ENCODE data around the gene ABCA5.

ABCA5 gene

DNA sequence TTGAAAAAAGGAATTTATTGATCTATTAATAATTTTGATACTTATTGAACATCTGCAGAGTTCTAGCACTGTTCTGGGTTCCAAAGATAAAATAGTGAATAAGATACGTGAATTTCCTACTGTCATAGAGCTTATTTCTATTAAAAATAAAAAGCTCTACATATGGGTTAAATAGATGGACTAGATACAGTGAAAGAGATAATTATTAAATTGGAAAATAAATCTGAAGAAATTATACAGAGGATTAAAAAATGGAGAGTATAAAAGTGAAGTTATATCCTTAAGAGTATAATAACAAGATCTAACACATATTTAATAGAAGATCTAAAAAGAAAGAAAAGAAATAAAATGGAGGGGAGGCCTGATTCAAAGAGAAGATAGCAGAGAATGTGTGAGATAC is 10.1 kb upstream of the ABCA5 start:
- Histone ChIP-seq H3K27me3 (peaks cover 0 to 4% of the 10 kb centered on the region in 2 donors), H3K4me1 (no peaks in the 10 kb centered on the region), H3K9me3 (peaks cover 0 to 4% (median 0%) of the 10 kb centered on the region in 3 donors), H3K4me3 (no peak overlapping the region), H3K36me3 (no peaks in the 10 kb centered on the region), H3K27ac (no peak overlapping the region)
- DNase-seq = no peak
- intact Hi-C loops (cut with DNase I; ENCODE audit: low total_unique reads) = no loop called here
- TF ChIP-seq, protein P1, sequence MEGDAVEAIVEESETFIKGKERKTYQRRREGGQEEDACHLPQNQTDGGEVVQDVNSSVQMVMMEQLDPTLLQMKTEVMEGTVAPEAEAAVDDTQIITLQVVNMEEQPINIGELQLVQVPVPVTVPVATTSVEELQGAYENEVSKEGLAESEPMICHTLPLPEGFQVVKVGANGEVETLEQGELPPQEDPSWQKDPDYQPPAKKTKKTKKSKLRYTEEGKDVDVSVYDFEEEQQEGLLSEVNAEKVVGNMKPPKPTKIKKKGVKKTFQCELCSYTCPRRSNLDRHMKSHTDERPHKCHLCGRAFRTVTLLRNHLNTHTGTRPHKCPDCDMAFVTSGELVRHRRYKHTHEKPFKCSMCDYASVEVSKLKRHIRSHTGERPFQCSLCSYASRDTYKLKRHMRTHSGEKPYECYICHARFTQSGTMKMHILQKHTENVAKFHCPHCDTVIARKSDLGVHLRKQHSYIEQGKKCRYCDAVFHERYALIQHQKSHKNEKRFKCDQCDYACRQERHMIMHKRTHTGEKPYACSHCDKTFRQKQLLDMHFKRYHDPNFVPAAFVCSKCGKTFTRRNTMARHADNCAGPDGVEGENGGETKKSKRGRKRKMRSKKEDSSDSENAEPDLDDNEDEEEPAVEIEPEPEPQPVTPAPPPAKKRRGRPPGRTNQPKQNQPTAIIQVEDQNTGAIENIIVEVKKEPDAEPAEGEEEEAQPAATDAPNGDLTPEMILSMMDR (IDR thresholded peaks at IDR 0.05) = no peak

DNA sequence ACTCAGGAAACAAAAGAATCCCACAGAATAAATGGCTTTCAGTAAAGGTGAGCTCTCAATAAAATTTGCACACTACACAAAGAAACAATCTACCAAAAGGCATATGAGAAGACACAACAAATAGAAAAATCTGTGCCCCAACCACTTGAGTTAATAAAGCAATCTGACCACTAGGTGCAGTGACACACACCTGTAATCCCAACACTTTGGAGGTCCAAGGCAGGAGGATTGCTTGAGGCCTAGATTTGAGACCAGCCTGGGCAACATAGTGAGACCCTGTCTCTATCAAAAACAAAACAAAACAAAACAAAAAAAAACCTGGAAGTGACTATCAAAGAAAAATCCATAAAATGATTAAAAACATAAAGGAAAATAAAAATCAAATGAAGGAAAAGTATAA is 9.6 kb upstream of the ABCA5 start:
- intact Hi-C loops (cut with DNase I; ENCODE audit: low total_unique reads) = no loop called here
- no peak overlapping the region for H3K4me3 ChIP-seq
- H3K36me3 ChIP-seq = no peaks in the 10 kb centered on the region
- peaks cover 0 to 4% of the 10 kb centered on the region in 2 donors for H3K27me3 ChIP-seq
- no peak overlapping the region for H3K27ac ChIP-seq
- peaks cover 0 to 4% (median 0%) of the 10 kb centered on the region in 3 donors for H3K9me3 ChIP-seq
- H3K4me1 ChIP-seq = no peaks in the 10 kb centered on the region
- TF ChIP-seq, protein P1 (IDR thresholded peaks at IDR 0.05) = no peak
- DNase-seq = no peak

DNA sequence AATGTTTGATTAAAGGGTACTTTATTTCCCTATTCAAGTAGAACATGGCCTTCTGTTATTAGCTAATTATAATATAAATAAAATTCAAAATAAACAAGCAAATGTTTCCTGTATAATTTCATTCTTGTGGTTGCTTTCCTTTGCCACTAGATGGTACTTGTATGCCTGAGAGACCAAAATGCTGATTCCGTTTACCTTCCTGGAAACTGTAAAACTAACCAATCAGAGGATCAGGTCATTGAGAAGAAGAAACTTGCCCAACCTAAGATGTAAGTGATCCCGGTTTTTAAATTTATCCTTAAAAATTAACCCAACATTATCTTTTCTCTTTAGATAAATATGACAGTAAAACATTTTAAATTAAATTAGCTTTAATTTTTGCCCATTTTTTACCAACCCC is 8.1 kb upstream of the ABCA5 start:
- Histone ChIP-seq H3K4me3 (no peak overlapping the region), H3K4me1 (no peaks in the 10 kb centered on the region), H3K9me3 (peaks cover 0 to 4% (median 0%) of the 10 kb centered on the region in 3 donors), H3K27ac (no peak overlapping the region), H3K27me3 (no peaks in the 10 kb centered on the region), H3K36me3 (no peaks in the 10 kb centered on the region)
- TF ChIP-seq, protein P1 (IDR thresholded peaks at IDR 0.05) = peak; percentile 43 to 51
- intact Hi-C loops (cut with DNase I; ENCODE audit: low total_unique reads) = loop anchor here (2.0 kb wide), 1 partner anchor 190 kb away; no protein-coding TSS in a partner anchor
- DNase-seq = no peak

DNA sequence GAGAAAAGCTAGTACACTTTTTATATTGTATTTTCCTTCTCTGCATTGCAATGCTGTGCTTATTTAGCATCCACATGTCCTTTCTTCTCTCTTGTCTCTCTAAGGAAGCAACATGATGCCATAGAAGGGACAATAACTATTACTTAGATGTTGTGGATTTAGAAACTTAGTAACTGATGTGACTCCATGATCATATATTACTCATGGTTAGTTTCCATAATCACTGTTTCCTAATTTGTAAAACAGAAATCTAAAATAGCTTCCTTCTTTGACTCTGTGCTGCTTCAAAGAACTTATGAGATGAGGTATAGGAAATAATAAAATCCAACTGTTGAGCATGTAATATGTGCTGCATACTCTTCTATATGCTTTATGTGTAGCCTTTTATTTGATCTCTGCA is 6.6 kb upstream of the ABCA5 start:
- intact Hi-C loops (cut with DNase I; ENCODE audit: low total_unique reads) = no loop called here
- H3K27ac ChIP-seq = no peak overlapping the region
- no peak for DNase-seq
- TF ChIP-seq, protein P1 (IDR thresholded peaks at IDR 0.05) = no peak
- no peaks in the 10 kb centered on the region for H3K4me1 ChIP-seq
- no peaks in the 10 kb centered on the region for H3K27me3 ChIP-seq
- no peaks in the 10 kb centered on the region for H3K36me3 ChIP-seq
- no peak overlapping the region for H3K4me3 ChIP-seq
- peaks cover 0 to 4% (median 0%) of the 10 kb centered on the region in 3 donors for H3K9me3 ChIP-seq

DNA sequence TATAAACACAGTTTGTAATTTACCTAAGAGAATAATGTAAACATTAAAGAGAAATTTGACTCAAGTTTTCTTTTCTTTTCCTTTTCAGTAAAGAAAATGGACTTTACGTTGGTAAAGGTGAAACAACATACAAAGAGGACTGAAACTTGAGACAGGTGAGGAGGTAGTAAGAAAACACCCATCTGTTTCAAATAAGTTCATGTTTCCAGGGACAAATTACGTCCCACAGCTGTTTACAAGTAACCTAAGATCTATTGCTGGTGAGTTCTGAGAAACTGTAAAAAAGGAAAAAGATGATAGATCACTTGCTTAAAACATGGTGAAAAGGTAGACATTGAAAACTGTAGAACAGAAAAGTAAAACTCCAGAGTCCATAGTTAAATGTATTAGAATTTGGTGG is 4.8 kb upstream of the ABCA5 start:
- DNase-seq = no peak
- no peaks in the 10 kb centered on the region for H3K27me3 ChIP-seq
- H3K27ac ChIP-seq = no peak overlapping the region
- no peak overlapping the region for H3K4me3 ChIP-seq
- intact Hi-C loops (cut with DNase I; ENCODE audit: low total_unique reads) = no loop called here
- H3K4me1 ChIP-seq = peaks cover 0 to 7% (median 2%) of the 10 kb centered on the region in 4 donors
- H3K36me3 ChIP-seq = no peaks in the 10 kb centered on the region
- no peaks in the 10 kb centered on the region for H3K9me3 ChIP-seq
- TF ChIP-seq, protein P1 (IDR thresholded peaks at IDR 0.05) = no peak
